Testis (tissue), 3 donors: ENCODE data around the gene ZNF230. TPM values are rescaled to one million over a fixed set of nuclear protein-coding genes. Genes with fewer than 3 reads are reported as not detected.

Experiments
- DNase-seq: peaks from one replicate; pipeline ENCODE4 v3.0.0-alpha.2; 2019
- H3K27ac ChIP-seq, 2 donors: fragments of 200-600 bp; sonication (generic); one replicate each; pipeline ENCODE4 v1.5.1; 2019
- H3K27me3 ChIP-seq: fragments of 200-600 bp; sonication (generic); one replicate; pipeline ENCODE4 v1.5.1; 2019
- H3K36me3 ChIP-seq: fragments of 200-600 bp; sonication (generic); one replicate; pipeline ENCODE4 v1.5.1; 2017; ENCODE audit warnings: low read depth; ENCODE audit errors: missing control alignments
- H3K4me1 ChIP-seq: fragments of 200-600 bp; sonication (generic); one replicate; pipeline ENCODE4 v1.5.1; 2019
- H3K4me3 ChIP-seq, 2 donors: fragments of 200-600 bp; sonication (generic); one replicate each; pipeline ENCODE4 v1.5.1; 2017 to 2019
- H3K9me3 ChIP-seq: fragments of 200-600 bp; sonication (generic); one replicate; pipeline ENCODE4 v1.5.1; 2017
- CTCF ChIP-seq, 3 experiments: fragments of 450-650 bp in 2 of 3; fragments of 200-600 bp in 1 of 3; sonication (generic) in 1 of 3; IDR thresholded peaks; one replicate each; pipeline ENCODE4 v1.5.1; 2016 to 2019; ENCODE audit warnings: antibody characterized with exemption in 3 of 3, mild to moderate bottlenecking in 2 of 3, moderate library complexity in 1 of 3
- POLR2A ChIP-seq: fragments of 450-650 bp; IDR thresholded peaks from one replicate; pipeline ENCODE4 v1.6.1; 2017; ENCODE audit warnings: antibody characterized with exemption, mild to moderate bottlenecking, moderate library complexity
- WGBS, 2 donors: methylation state at CpG; one replicate each; pipeline ENCODE4 v1.1.5; 2018; 5-methylcytosine and 5-hydroxymethylcytosine counted together
- intact Hi-C: fragments of 100-400 bp; cut with DNase I; formaldehyde crosslinking; loops from one replicate; pipeline ENCODE4 v1.15.1; 2023; ENCODE audit warnings: low total_unique reads
- polyA plus RNA-seq: library from polyadenylated mRNA; stranded (reverse); fragments of 350-450 nt; fragmentation: Illumina TruSeq; extraction: RNeasy Lipid Tissue Mini Kit (QIAGEN cat#74804); gene quantifications from one replicate; pipeline ENCODE4 v1.2.3, GENCODE V29; 2014; ENCODE audit warnings: low read depth, low replicate concordance; ENCODE audit not compliant: insufficient read depth
- total RNA-seq, 2 donors: library from RNA; depleted of rRNA; stranded (reverse); fragments of >200 nt; gene quantifications; one replicate each; pipeline ENCODE4 v1.2.3, GENCODE V29; 2016

ZNF230 gene
- total and polyA plus RNA-seq, 3 donors from 2014 or later = 3.3 to 5.6 (median 4.6) TPM

DNA sequence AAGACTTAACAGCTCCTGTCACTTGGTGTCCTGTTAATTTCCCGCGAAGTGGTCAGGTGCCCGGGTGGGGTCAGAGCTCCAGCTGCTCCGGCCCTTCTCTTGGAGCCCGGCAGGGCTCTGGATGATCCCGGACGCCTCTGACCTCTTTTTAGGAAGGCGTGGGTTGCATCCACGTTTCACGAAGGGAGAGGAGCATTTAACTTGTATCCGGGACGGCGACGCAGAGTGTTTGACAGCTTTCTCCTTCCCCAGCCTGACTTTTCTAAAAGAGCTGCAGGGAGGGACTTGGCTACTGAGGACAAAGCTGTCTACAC lies 18.1 kb upstream of the ZNF230 start:
- 0 to 2% methylated on average over 13 to 14 of the region's 14 CpGs for WGBS, 2 donors
- Histone ChIP-seq H3K27ac (peak overlapping the region in 1 of 2 donors; percentile 66), H3K9me3 (no peaks in the 10 kb centered on the region), H3K4me3 (peak overlapping the region; percentile 79 to 82), H3K27me3 (no peaks in the 10 kb centered on the region), H3K4me1 (no peaks in the 10 kb centered on the region), H3K36me3 (no peaks in the 10 kb centered on the region)
- TF ChIP-seq CTCF (IDR thresholded peaks at IDR 0.05) (no peak), POLR2A (no peak)
- DNase-seq = peak; percentile 28
- intact Hi-C loops = no loop called here

- WGBS, 2 donors = 66 to 74% methylated on average over 10 of the region's 10 CpGs
- intact Hi-C loops = no loop called here
- Histone ChIP-seq H3K27me3 (no peaks in the 10 kb centered on the region), H3K36me3 (no peaks in the 10 kb centered on the region), H3K4me3 (no peak overlapping the region), H3K4me1 (no peaks in the 10 kb centered on the region), H3K9me3 (no peaks in the 10 kb centered on the region), H3K27ac (no peak overlapping the region)
- DNase-seq = peak; percentile 30
- no peak for TF ChIP-seq POLR2A
- TF ChIP-seq CTCF (IDR thresholded peaks at IDR 0.05) = no peak
These were observed 5.0 kb upstream of the ZNF230 start for GRCh38 chr19:43997631-43998290.

GRCh38 chr19:44002212-44002565 lies 568 bp upstream of the ZNF230 start:
- TF ChIP-seq CTCF (IDR thresholded peaks at IDR 0.05) = no peak
- TF ChIP-seq POLR2A = no peak
- Histone ChIP-seq H3K27ac (peak overlapping the region in 1 of 2 donors; percentile 46), H3K36me3 (no peaks in the 10 kb centered on the region), H3K4me3 (peak overlapping the region; percentile 73 to 87), H3K27me3 (no peaks in the 10 kb centered on the region), H3K9me3 (no peaks in the 10 kb centered on the region), H3K4me1 (peaks cover 3% of the 10 kb centered on the region)
- intact Hi-C loops = no loop called here
- WGBS, 2 donors = 5 to 13% methylated on average over 8 of the region's 8 CpGs
- DNase-seq = no peak

GRCh38 chr19:44003461-44004009 lies 778 bp downstream of the ZNF230 start:
- no peak for TF ChIP-seq CTCF (IDR thresholded peaks at IDR 0.05)
- no peak for TF ChIP-seq POLR2A
- peak; percentile 33 for DNase-seq
- Histone ChIP-seq H3K27me3 (no peaks in the 10 kb centered on the region), H3K4me1 (peaks cover 3% of the 10 kb centered on the region), H3K4me3 (peak overlapping the region; percentile 73 to 87), H3K27ac (peak overlapping the region; percentile 33 to 46), H3K36me3 (no peaks in the 10 kb centered on the region), H3K9me3 (no peaks in the 10 kb centered on the region)
- WGBS, 2 donors = 1 to 2% methylated on average over 15 of the region's 15 CpGs
- intact Hi-C loops = no loop called here

- Histone ChIP-seq H3K36me3 (peaks cover 4% of the 10 kb centered on the region), H3K27ac (no peak overlapping the region), H3K4me3 (no peak overlapping the region), H3K4me1 (peaks cover 3% of the 10 kb centered on the region), H3K9me3 (no peaks in the 10 kb centered on the region), H3K27me3 (no peaks in the 10 kb centered on the region)
- intact Hi-C loops = no loop called here
- WGBS, 2 donors = 72 to 93% methylated on average over 1 of the region's 1 CpG
- no peak for DNase-seq
- no peak for TF ChIP-seq POLR2A
- TF ChIP-seq CTCF (IDR thresholded peaks at IDR 0.05) = no peak
These were observed 3.2 kb downstream of the ZNF230 start for GRCh38 chr19:44005973-44006372.
